GM15510 (cell line): Measurements from ENCODE around the gene SCYGR1.

Experiments used
- POLR2A ChIP-seq: IDR thresholded peaks from 3 replicates; pipeline ENCODE4 v1.6.1; 2011; ENCODE audit warnings: borderline replicate concordance; ENCODE audit not compliant: insufficient read length; ENCODE audit errors: extremely low read depth

The SCYGR1 gene

DNA sequence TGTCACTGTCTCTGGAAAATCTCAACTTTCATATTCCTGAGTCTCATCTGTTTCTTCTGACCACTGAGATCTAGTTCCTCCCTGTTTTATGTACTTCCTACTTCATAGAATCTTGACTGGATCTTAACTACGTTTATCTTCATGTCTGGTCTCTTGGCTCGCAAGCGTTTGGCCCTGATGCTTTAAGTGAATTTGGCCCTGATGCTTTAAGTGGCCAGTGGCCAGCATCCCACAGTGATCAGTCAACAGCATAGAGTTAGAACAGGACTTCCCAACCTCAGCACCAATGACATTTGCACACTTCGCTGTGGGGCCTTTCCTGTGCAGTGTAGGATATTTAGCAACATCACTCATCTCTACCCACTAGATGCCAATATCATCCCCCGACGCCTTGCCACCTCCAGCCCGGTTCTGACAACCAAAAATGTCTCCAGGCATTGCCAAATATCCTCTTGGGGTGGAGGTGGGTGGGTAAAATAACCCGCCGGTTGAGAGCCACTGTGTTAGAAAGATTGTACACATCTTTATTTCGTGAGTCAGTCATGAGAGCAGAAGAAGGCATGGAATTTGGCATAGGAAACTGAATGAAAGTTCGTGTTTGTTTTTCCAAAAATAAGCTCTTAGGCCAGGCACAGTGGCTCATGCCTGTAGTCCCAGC, 20.9 kb downstream of the SCYGR1 start:
- TF ChIP-seq POLR2A, result no peak

DNA sequence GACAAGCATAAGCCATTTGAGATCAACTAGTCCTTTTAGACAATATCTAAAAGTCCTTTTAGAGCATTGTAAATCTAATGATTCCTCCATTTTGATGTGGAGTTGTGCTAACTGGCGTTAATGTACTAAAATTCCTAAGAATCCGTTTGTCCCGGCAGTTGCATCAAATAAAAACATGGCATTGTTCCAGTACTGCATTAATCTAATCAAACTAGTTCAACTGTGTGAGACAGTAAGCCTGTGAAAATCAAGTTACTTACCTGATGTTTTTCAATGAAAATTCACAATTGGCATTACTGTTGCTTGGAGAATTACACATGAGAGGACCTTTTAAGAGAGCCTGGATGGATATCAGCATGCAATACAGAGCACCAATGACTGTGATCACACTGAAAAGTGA, 21.9 kb downstream of the SCYGR1 start:
- no peak for TF ChIP-seq POLR2A

GRCh38 chr2:227363756-227364155, 24.0 kb downstream of the SCYGR1 start:
- no peak for TF ChIP-seq POLR2A

DNA sequence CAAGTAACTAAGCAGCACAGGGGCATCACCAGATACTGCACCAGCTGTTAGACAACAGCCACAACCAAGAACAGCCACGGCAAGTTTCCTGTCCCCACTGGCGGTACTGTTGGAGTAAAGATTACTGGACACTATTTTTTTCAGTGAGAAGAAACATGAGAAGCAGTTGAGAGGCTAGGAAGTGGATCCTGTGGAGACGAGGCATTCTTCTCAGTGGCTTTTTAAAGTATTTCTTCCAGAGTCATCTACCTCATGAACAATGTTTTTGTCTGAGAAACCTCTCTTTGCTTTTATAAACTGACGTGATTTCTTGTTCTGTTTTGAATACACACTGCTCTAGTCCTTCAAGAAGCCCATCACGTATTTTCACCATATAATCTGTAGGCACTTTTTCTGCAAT, 27.4 kb downstream of the SCYGR1 start:
- TF ChIP-seq POLR2A, result no peak

GRCh38 chr2:227351639-227352038, 36.1 kb downstream of the SCYGR1 start:
- no peak for TF ChIP-seq POLR2A

- no peak for TF ChIP-seq POLR2A
Measured at GRCh38 chr2:227349989-227350612, 37.6 kb downstream of the SCYGR1 start.

DNA sequence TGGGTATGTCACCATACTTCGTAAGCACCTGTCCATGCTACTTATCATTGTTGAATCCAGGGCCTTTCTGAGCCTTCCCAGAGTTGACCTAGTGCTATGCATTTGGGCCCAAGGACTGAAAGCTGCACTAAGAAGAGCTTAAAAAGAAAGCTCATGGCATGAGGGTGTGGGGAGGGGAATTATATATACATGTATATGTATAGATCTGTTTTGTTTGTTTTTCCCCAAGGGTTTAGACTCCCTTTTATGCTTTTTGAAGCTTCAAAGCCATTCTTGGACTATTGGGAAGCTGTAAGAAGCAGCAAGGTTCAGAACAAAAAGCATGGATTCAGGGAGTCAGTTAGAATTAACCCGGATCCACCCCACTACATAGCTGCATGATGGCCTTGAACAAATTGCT, 39.4 kb downstream of the SCYGR1 start:
- no peak for TF ChIP-seq POLR2A

DNA sequence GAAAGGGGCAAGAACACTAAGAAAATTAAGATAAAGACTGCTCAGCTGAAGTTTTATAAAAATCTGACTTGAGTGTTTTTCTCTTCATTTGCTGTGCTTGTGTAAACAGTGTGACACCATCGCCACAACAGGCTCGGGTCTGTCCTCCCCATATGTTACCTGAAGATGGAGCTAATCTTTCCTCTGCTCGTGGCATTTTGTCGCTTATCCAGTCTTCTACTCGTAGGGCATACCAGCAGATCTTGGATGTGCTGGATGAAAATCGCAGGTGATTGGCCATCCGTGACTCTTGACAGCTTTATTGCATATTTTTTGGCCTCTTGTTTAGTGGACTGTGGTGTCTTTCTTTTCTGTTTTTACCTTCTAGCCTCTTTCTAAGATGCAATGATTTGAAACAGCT, 40.6 kb downstream of the SCYGR1 start:
- TF ChIP-seq POLR2A, result no peak

GRCh38 chr2:227344231-227344630, 43.5 kb downstream of the SCYGR1 start:
- TF ChIP-seq POLR2A, result no peak

DNA sequence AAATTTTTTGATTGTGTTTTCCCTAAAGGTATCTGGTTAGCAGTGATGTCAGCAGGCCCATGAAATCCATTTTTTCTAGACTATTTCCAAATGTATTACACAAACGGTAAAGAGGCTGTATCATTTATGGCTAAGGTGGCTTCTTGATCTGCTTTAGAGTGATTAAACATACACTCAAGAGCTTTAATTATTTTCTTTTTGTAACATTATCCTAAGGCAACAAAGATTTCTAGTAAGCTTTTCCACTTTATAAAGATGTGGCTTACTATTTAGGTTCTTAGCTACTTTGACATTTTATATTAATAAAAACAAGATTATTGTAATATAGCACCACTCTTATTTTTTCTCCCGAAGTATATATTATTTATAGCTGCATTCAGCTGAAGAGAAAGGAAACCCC, 46.2 kb downstream of the SCYGR1 start:
- no peak for TF ChIP-seq POLR2A

DNA sequence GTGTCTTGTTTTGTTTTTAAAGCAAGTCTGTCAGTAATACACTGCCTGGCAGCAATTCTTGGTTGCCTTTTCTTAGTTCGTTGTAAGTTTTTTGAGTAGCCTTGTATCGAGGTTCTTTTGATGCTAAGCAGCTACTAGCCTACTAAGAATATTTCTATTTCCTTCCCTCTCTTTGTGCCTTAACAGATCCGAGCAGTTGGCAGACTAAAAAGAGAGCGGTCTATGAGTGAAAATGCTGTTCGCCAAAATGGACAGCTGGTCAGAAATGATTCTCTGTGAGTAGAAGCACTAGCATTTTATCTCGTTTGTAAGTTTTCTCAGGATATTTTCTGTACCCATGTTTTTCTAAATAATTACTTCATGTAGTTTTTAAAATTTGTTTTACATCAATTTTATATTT, 47.6 kb downstream of the SCYGR1 start:
- TF ChIP-seq POLR2A, result no peak

DNA sequence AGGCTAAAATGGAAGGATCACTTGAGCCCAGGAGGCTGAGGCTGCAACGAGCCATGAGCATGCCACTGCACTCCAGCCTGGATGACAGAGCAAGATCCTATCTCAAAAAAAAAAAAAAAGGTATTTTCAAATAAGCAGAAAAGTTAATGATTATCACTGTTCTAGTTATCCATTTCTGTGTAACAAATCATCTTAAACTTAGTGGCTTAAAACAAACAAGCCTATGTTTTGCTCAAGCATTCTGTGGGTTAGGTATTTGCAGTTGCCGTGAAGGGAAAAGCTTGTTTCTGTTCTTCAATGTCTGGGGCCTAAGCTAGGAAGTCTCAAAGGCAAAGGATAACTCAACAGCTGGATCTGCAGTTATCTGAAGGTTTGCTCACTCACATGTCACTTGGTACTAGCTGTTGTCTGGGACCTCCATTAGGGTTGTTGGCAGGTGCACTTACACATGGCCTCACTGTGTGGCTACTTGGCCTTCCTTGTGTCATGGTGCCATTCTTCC, 48.6 kb downstream of the SCYGR1 start:
- TF ChIP-seq POLR2A, result no peak
